GM18498 (cell line): Measurements from ENCODE around the gene CDC14B.
A peak's percentile ranks its signal among the peaks of the same experiment; 100 is the strongest.
"Not testable (repeated sequence)": the region's sequence is repeated elsewhere in the genome, so short reads cannot be mapped to it uniquely, and the experiment has no call there.

Source experiments
- ATAC-seq: cut with Tn5 transposase; IDR thresholded peaks from one replicate; pipeline ENCODE4 v1.9.1; 2021; ENCODE audit warnings: mild to moderate bottlenecking, moderate library complexity; ENCODE audit not compliant: unreplicated experiment

CDC14B gene

DNA sequence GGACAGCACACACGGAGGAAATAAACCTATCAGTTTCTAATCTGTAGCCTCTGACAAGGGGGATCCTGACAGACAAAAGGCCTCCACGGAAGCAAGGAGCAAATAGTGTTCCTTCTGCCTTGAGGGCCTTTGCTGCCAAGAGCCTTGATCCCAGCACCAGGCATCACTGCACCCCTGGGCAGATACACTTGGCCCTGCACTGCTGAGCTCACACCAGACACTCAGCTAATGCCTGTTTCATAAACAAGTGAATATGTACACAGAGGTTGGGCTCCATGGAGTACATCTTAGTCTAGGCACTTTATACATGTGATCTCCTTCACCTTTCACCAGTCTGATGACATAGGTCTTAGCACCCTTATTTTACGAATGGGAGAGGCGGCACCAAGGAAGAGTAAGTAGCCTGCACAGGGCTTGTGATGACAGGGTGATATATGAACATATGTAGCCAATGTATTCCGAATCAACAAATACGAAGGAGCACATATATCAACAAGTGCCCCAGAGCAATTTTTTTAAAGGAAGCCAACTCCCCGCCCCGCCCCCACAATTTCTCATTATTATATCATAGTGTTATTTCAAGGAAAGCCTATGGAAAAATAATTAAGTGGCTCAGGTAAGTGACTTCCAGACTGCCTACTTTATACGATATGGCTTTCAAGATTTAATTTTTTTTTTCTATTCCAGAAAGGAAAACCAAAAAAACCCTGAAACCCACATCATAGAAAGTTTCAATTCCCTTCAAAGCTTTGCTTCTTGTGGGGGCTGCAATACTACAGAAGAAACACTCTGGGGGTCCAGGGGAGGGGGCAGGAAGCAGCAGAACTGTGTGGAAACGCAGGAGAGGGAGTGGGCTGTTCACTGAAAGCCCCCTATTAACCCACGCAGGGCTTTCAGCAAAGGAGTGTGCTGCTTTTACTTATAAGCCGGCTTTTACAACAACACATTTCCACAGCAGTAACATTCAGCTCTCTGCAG is 32.0 kb downstream of the CDC14B start:
- no peak for ATAC-seq

GRCh38 chr9:96585426-96585825 is 34.2 kb downstream of the CDC14B start:
- ATAC-seq = no peak

DNA sequence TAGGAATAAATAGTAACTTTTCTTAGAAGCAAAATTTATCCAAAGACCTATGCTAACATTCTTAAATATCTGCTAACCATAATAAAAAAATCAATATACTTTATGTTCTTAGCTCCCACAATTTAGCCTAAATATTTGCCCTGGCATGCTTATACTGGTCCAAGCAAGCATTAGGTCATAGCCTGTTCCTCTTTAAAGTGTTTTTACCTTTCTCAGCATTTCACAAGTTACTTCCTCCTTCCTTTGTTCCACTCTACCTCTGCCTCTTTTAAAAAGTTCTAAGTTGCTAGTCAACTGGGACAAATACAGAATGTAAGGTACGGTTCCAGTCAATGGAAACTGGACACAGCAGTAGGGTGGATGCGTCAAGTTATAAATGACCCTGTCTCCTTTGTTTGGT is 37.4 kb downstream of the CDC14B start:
- not testable (repeated sequence) for ATAC-seq

DNA sequence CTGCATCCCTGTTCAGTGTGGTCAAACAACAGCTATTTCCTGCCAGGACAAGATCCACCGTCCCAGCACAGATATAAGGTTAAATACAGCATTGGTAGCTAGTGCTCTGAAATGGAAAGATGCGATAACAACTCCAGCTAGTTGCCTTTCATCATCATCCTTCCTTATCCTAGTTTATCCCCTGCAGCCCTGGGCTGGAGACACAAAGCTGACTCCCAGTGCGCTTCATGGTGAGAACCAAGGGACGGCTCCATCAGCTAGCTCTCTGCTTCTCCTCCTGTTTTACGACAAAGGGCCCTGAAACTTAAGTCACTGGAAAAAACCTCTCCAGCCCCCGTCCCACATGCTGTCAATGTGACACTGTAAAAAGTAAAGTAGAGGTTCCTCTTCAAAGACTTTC is 37.9 kb downstream of the CDC14B start:
- no peak for ATAC-seq

- ATAC-seq = no peak
These were observed 38.3 kb downstream of the CDC14B start for GRCh38 chr9:96581301-96581700.

GRCh38 chr9:96574931-96575351 is 44.7 kb downstream of the CDC14B start:
- ATAC-seq = no peak

DNA sequence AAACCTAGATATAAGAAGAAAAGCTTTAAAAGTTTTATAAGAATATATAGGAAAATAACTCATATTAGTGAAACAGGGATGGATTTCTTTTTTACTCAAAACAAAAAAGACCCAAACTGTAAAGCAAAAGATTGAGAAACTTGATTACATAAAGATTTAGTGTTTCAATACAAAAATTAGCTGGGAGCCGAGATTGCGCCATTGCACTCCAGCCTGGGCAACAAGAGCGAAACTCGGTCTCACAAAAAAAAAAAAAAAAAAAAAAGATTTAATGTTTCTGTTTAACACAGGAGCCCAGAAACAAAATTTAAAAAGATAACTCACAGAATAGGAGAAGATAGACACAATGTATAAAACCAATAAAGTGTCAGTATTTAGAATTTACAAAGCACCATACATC is 45.2 kb downstream of the CDC14B start:
- ATAC-seq = no peak

DNA sequence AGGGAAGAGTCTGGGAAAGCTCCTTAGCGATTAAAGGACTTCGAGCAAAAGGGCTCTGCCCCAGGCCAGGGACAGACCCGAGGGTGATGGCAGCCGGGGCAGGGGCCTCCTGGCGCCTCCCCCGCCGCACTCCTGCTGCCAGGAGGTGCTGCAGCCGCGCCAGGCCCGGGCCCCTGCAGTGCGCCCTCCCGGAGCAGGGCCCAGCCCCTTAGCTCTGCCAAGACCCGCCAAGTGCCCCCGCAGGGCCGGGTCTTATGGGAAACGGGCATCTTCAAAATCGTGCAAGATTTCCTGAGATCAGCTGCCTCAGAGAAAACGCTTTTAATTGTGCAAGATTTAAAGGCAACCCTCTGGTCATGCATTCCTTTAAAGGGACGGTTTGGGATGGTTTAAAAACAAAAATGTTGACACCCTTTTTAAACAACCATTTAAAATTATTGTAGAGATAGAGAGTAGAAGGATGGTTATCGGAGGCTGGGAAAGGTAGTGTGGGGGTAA is 52.4 kb downstream of the CDC14B start:
- ATAC-seq = peak; percentile 49

DNA sequence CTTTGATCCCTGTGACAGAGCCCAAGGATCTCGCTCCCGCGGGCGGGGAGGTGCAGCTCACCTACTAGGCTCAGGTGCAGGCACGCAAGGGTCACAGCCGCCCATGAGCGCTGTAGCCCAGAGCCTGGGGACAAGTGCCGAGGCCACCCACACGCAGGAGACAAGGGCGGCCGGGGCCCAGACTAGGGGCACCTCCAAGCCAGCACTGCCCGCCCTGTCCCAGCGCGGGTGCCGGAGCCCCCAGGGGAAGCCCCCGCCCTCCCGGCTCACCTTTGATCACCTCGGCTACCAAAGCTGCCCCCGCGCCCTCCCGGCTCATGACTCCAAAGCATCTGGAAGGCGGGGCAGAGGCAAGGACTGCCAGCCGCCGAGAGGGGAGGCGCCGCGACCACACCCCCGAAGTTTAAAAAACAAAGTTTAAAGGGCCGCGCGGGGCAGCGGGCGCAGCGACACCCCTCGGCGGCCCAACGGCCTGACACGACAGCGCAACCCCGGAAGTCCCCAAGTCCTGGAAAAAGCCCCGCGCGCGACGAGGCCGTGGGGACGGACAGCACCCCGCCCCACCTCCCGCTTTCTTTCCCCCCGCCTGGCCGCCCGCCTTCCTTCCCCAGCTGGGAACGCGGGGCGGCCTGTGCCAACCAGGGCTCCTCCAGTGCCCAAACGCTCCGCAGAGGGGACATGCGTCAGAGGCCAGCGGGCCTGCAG is 53.0 kb downstream of the CDC14B start:
- peak; percentile 91 for ATAC-seq

- ATAC-seq = no peak
These were observed 53.8 kb downstream of the CDC14B start for GRCh38 chr9:96565671-96566497.

GRCh38 chr9:96564217-96564616 is 55.4 kb downstream of the CDC14B start:
- no peak for ATAC-seq

DNA sequence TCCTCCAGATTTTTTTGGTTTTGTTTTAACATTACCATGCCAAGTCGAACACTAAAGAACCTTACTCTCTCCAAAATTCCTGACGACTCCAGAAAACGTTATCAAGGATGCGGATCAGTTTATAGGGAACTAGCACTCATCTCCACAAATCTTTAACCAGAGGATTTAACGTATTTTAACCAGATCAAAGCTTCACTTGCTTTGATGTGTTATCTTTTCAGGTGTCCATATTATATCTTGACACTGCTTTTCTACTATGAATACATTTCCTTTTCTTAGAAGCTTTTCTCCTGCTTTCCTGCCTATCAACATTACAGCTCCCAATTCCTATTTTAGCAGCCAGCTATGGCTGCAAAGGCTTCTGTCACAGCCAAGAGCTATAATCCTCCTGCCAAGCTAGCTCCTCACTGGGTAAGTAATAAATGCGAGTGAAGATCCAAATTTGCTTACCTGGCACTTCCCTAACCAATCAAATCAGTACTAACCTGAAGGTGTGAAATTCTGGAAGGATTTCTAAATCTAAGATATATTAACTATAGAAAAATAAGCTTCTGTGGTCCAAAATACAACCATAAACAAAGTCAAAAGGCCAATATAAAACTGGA is 60.2 kb downstream of the CDC14B start:
- ATAC-seq = no peak

- no peak for ATAC-seq
These were observed 61.7 kb downstream of the CDC14B start for GRCh38 chr9:96557921-96558320.

DNA sequence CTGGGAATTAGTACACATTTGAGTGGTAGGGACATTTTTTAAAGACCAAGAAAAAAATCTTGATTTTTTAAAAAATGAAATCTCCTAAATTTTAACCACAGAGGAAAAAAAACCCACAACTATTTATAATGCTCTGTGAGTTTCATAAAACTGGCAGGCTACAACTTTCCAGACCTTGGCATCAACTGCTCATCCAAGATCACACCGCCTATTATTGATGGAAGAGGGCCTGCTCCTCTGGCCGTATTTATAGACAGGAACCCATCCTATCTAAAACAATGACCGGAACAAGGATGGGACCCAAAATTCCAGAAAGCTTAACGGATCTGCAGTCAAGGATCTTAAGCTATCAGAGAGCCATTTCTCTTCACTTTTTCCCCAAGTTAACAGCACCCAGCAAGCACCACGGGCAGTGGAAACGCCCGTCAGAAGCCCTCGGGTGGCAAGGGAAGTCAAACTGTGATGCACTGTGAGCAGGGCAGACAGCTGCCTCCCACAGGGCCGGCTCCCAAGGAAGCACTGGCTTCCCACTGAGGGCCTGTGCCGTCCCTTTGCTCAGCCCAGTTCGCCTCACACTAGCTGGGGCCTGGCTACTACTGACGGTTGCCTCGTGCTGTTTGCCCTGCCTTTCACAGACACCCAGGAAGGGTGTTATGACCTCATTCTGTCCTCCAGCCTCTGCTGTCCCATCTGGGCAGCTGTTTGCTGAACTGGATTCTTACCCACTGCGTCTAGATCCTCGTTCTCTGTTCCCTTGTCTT is 62.8 kb downstream of the CDC14B start:
- no peak for ATAC-seq

DNA sequence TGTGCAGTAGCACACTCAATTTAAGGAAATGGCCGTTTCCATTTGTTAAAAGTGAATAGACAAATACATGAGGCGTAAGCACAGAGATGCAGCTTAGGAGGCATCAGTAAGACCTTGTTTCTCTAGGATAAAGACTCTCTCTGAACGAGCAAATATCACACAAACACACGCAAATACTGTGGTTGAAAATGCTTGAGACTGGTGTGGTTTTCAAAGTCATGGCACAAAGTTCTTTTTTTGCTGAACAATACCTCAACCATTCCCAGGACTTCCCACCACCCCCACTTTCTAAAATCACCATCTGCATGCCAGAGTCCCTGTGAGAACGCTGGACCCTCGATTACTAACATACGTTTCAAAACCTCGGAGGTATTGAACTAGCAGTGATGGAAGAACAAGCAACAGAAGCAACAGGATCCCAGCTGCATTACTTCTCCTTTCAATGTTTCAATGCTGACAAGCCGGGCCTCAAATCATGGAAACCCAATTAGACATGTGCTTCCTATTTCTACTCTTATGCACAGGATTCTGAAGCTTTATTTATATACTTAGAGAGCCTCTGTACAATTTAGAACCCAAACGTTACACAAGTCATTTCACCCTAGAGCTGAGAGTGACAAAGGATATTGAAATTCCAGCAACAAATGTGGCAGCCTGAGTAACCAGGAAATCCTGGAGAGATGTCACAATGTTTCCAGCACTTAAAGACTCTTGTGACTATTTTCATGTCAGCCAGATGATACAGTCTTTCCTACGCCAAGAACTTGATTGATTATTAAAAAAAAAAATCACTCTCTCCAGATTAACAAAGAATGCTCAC is 63.9 kb downstream of the CDC14B start:
- no peak for ATAC-seq

DNA sequence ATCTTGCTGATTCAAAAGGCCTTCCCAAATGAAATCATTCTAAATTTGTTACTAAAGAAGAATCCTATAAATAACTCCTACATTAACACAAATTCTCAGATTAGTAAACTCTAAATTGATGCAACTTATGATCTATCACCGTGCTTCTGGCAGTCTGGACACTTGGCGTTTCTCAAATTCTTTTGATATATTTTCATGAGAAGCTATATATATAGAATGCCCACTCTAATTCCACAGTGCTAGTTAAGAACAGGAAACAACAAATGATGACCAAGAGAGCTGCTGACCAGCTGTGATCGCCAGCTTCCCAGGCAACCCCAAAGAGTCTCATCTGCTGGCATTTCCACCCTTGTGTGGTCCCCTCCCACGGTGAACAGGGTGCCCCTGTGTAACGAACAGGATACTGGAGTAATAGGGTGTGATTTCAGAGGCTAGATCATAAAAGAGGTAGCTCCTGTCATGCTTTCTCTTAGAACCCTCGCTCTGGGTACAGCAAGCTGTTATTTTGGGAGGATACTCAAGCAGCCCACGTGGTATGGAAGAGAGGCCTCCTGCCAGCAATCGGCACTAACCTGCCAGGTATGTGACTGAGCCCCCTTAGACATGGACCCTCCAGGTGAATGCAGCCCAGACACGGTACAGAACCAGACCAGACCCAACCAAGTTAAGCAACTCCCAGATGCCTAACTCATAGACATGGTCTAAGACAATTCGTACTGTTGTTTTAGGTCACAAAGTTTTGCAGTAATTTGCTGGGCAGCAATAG is 64.7 kb downstream of the CDC14B start:
- ATAC-seq = no peak

DNA sequence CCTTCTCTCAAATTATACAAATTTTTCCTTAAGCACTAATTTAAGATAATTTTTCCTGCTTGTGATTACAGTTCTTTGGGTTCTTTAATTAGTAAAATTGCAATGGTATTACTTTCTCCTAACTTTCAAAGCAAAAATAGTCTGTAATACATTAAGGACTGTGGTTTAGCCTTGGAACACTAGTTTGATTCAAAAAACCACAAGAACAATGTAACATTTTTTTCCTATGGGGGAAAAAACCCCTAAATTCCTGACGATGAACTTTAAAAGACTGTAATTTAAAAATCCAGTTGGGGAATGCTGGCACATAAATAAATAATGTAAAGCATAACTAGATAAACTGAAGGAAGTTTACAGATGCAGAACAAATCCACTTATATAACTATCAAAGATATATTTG is 65.3 kb downstream of the CDC14B start:
- no peak for ATAC-seq

DNA sequence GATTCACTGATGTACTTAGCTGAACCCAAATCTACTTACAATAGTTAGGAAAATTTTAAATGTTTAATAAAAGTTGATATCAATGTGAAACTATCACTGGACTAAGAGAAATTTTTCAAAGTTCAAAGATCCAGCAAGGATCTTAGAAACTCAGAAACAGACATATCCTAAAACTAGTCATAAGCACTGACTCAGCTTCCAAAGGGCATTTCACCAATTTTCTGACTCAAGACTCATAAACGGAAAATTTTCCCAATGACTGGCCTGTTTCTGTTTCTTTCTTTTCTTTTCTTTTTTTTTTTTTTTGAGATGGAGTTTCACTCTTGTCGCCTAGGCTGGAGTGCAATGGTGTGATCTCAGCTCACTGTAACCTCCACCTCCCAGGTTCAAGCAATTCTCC is 66.6 kb downstream of the CDC14B start:
- ATAC-seq = no peak
